Osteoblast (primary cell): Measurements from ENCODE around the gene STT3B. TPM values are rescaled to one million over a fixed set of nuclear protein-coding genes. Genes with fewer than 3 reads are reported as not detected.

ENCODE experiments used
- DNase-seq: peaks from one replicate; pipeline ENCODE4 v3.0.0; 2011; ENCODE audit warnings: low spot score, mixed read lengths; ENCODE audit not compliant: insufficient read length; ENCODE audit errors: missing footprints
- H2AFZ ChIP-seq: 2 replicates; pipeline ENCODE4 v1.6.0; 2011; ENCODE audit warnings: mild to moderate bottlenecking, low read length
- H3K27ac ChIP-seq: 2 replicates; pipeline ENCODE4 v1.5.1; 2011; ENCODE audit warnings: mild to moderate bottlenecking, low read depth, low read length, moderate library complexity
- H3K27me3 ChIP-seq: 2 replicates; pipeline ENCODE4 v1.6.0; 2012; ENCODE audit warnings: mild to moderate bottlenecking, control low read depth, inconsistent platforms, low read length, moderate library complexity; ENCODE audit not compliant: insufficient read depth
- H3K36me3 ChIP-seq: 2 replicates; pipeline ENCODE4 v1.5.1; 2011; ENCODE audit warnings: mild to moderate bottlenecking, low read length, control low read depth, moderate library complexity; ENCODE audit not compliant: insufficient read depth
- H3K4me1 ChIP-seq: 2 replicates; pipeline ENCODE4 v1.5.1; 2011; ENCODE audit warnings: mild to moderate bottlenecking, low read length, control low read depth, moderate library complexity; ENCODE audit not compliant: insufficient read depth
- H3K4me2 ChIP-seq: 2 replicates; pipeline ENCODE4 v1.6.0; 2011; ENCODE audit warnings: mild to moderate bottlenecking, low read length; ENCODE audit not compliant: insufficient read depth
- H3K4me3 ChIP-seq: fragments of 200-600 bp; sonication (generic); 3 replicates; pipeline ENCODE4 v1.5.1; 2012; ENCODE audit warnings: mild to moderate bottlenecking, low read length, inconsistent platforms; ENCODE audit not compliant: insufficient read depth
- H3K79me2 ChIP-seq: 2 replicates; pipeline ENCODE4 v1.6.0; 2012; ENCODE audit warnings: mild to moderate bottlenecking, low read length, control low read depth, inconsistent platforms; ENCODE audit not compliant: insufficient read depth
- H3K9me3 ChIP-seq: 2 replicates; pipeline ENCODE4 v1.5.1; 2011; ENCODE audit warnings: low read depth, low read length, control low read depth
- H4K20me1 ChIP-seq: 2 replicates; pipeline ENCODE4 v1.6.0; 2012; ENCODE audit warnings: mild to moderate bottlenecking, low read length, control low read depth; ENCODE audit not compliant: insufficient read depth
- CTCF ChIP-seq: IDR thresholded peaks from 2 replicates; pipeline ENCODE4 v1.5.1; 2011; ENCODE audit warnings: mild to moderate bottlenecking, low read depth, low read length, moderate library complexity; ENCODE audit errors: extremely low read depth
- total RNA-seq: library from RNA; depleted of rRNA; stranded (reverse); fragments of >200 nt; gene quantifications from 2 replicates; pipeline ENCODE4 v1.2.3, GENCODE V29; 2012

Gene STT3B
- total RNA-seq, 1 donor, result 216 TPM

GRCh38 chr3:31671976-31672375 is 139.3 kb downstream of the STT3B start:
- H3K27ac ChIP-seq, result no peak overlapping the region
- no peak for TF ChIP-seq CTCF
- no peak for DNase-seq
- no peaks in the 10 kb centered on the region for H3K9me3 ChIP-seq
- no peak overlapping the region for H3K4me2 ChIP-seq
- no peaks in the 10 kb centered on the region for H3K27me3 ChIP-seq
- H3K79me2 ChIP-seq, result no peaks in the 10 kb centered on the region
- no peak overlapping the region for H2AFZ ChIP-seq
- no peaks in the 10 kb centered on the region for H3K36me3 ChIP-seq
- H3K4me3 ChIP-seq, result no peak overlapping the region
- H4K20me1 ChIP-seq, result no peaks in the 10 kb centered on the region
- no peaks in the 10 kb centered on the region for H3K4me1 ChIP-seq

- no peaks in the 10 kb centered on the region for H3K9me3 ChIP-seq
Measured at GRCh38 chr3:31673950-31674349, 141.2 kb downstream of the STT3B start.

GRCh38 chr3:31676556-31676955 is 143.8 kb downstream of the STT3B start:
- Histone ChIP-seq H3K36me3 (no peaks in the 10 kb centered on the region), H2AFZ (no peak overlapping the region), H3K4me1 (no peaks in the 10 kb centered on the region), H4K20me1 (no peaks in the 10 kb centered on the region), H3K4me2 (no peak overlapping the region), H3K4me3 (no peak overlapping the region), H3K79me2 (no peaks in the 10 kb centered on the region), H3K27ac (no peak overlapping the region), H3K9me3 (no peaks in the 10 kb centered on the region), H3K27me3 (no peaks in the 10 kb centered on the region)
- no peak for DNase-seq
- TF ChIP-seq CTCF, result no peak

More at GRCh38 chr3:31673950-31674349, 141.2 kb downstream of the STT3B start:
- Histone ChIP-seq H2AFZ (no peak overlapping the region), H3K27ac (no peak overlapping the region), H3K79me2 (no peaks in the 10 kb centered on the region), H3K4me1 (no peaks in the 10 kb centered on the region), H3K4me2 (no peak overlapping the region), H4K20me1 (no peaks in the 10 kb centered on the region), H3K4me3 (no peak overlapping the region), H3K27me3 (no peaks in the 10 kb centered on the region), H3K36me3 (no peaks in the 10 kb centered on the region)
- no peak for DNase-seq
- no peak for TF ChIP-seq CTCF

GRCh38 chr3:31680072-31680870 is 147.5 kb downstream of the STT3B start:
- Histone ChIP-seq H3K4me3 (no peak overlapping the region), H3K4me2 (no peak overlapping the region), H3K36me3 (no peaks in the 10 kb centered on the region), H3K27me3 (no peaks in the 10 kb centered on the region), H3K4me1 (no peaks in the 10 kb centered on the region), H2AFZ (no peak overlapping the region), H3K27ac (no peak overlapping the region), H3K79me2 (no peaks in the 10 kb centered on the region), H3K9me3 (no peaks in the 10 kb centered on the region), H4K20me1 (no peaks in the 10 kb centered on the region)
- TF ChIP-seq CTCF, result no peak
- DNase-seq, result no peak
